ENCODE measurements around the gene DLG4.
"Not testable (repeated sequence)": the region's sequence is repeated elsewhere in the genome, so short reads cannot be mapped to it uniquely, and the experiment has no call there.

DLG4 gene

DNA sequence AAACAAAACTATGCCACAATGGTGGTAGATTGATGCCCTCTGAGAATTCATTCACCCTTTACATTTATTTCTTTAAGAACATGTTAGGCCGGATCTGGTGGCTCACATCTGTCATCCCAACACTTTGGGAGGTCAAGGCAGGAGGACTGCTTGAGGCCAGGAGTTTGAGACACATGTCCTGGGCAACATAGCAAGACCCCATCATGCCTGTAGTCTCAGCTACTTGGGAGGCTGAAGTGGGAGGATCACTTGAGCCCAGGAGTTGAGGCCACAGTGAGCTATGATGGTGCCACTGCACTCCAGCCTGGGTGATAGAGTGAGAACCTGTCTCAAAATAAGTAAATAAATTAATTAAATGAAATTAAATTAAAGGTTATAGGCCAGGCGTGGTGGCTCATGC, 37.5 kb downstream of the DLG4 start:
- DNase-seq: not testable (repeated sequence)

DNA sequence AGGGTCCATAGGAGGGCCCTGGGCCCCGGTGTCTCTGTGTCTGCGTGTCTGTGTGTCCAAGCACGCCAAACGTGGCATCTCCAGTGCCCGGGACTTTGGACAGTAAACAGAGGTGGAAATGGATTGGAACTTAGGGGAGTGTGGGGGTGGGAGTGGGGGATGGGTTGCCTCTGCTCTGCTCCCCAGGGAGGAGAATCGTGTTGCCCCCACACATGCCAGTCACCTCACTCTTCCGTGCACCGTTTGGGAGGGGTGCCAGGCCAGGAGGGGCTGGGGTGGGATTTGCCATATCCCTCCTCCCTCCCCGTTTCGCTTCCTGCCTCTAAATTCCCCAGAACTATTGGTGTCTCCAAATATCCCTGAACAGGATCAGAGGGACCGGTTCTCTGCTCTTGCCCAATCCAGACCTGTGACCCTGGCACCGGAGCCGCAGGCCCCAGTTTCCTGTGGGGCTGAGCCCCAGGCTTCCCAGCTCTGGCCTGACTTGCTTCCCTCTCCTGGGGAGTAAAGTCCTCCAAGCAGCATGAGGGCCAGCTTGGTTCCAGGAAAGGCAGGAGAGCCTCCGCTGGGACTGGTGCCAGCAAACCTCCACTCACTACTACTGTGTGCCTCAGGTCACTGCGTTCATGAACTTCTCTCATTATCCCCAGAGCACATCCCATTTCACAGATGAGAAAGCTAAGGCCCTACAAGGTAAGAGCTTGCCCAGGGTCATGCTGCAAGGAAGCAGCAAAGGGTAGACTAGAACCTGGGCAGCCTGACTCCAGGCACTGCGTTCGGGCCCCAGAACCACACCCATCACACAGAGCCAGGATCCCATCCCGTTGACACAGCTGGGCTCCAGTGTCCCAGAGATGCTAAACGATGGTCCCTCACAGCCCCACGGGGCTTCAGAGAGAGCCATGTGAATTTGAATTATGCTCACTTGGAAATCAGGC, 40.0 kb downstream of the DLG4 start, which contains the start of gene ASGR1:
TSS of gene ASGR1 (minus strand) at position 54 of the 938 bp plus-strand sequence. CDS start 807 bp downstream, outside the sequence.
- DNase-seq: no peak

GRCh38 chr17:7178973-7179316, 40.7 kb downstream of the DLG4 start:
- no peak for DNase-seq

DNA sequence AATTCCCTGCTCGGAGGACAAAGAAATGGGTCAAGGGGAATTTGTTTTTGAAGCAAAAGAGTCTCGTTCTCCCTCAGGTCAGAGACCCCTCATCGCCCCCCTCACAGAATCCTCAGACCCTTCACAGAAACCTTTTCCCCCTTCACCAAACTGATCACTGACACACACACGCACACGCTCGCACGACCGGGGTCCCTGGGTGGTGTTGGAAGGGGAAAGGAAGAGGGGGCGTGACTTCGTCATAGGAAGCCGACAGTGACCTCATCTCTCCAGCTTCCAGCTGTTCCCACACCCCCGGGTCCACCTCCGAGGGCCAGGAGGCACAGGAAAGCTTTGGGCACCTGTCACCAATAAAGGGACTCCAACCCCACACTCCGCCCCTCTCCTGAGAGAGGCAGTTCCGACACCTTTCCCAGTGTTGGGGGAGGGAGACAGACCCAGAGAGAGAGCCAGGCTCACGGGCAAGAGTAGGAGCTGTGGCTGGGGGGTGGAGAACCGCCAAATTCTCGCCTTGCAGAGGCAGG, 41.6 kb downstream of the DLG4 start:
- no peak for DNase-seq

GRCh38 chr17:7177191-7177953, 42.3 kb downstream of the DLG4 start:
- DNase-seq: peak; percentile 56 to 60

DNA sequence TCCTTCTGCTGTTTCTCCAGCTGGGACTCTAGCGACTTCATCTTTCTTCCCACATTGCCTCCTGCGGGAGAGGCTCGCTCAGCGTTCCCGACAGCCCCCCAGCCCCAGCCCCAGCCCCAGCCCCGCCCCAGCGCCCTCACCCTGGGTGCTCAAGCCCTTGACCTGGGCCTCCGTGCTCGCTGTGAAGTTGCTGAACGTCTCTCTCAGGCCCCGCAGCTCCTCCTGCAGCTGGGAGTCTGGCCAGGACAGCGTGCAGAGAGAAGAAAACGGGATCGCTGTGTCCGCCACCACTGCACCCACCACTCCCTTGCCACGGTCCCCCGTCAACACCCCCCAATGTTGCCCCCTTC, 42.8 kb downstream of the DLG4 start:
- DNase-seq: no peak

GRCh38 chr17:7176107-7176840, 43.4 kb downstream of the DLG4 start:
- no peak for DNase-seq

- no peak for DNase-seq
These were observed 44.3 kb downstream of the DLG4 start for GRCh38 chr17:7175330-7175733.

DNA sequence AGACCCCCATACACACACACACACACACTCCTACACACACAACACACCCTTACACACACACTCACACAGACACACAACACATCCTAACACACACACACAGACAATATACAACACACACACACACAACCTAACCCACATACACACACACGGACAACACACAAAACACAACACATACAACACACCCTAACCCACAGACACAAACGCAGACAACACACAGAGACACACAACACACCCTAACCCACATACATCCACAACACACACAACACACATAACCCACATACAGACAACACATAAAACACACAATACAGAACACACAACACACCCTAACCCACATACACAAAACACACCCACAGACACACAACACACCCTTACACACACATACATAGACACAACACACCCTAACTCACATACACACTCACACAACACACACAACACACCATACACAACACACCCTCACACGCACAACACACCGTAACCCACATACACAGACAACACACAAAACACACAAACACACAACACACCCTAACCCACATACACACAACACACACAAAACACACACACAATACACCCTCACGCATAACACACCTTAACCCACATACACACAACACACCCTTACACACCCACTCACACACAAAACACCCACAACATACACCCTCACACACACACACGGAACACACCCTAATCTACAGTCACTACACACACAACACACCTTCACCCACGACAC, 44.9 kb downstream of the DLG4 start:
- no peak for DNase-seq

- peak; percentile 19 to 29 for DNase-seq
These were observed 45.7 kb downstream of the DLG4 start for GRCh38 chr17:7173687-7174602.

DNA sequence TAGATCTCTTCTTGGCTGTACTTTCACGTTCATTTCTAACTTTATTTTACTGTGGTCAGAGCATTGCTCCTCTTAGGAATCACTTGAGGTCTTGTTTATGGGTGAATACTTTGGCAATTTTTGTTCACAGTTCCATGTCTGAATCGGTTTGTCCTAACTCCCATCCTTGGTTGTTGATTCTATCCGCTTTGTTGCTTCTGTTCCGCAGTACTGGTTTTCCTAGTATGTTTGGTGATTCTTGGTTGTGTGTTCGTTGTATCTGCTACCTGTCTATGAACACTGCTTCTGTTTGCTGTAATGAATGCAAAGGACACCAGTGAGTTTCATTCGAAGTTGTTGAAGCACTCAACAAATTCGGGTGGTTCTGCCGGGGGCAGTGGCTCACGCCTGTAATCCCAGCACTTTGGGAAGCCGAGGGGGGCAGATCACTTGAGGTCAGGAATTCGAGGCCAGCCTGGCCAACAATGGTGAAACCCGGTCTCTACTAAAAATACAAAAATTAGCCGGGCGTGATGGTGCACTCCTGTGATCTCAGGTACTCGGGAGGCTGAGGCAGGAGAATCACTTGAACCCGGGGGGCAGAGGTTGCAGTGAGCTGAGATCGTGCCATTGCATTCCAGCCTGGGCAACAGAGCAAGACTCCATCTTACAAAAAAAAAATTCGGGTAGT, 47.0 kb downstream of the DLG4 start:
- not testable (repeated sequence) for DNase-seq

DNA sequence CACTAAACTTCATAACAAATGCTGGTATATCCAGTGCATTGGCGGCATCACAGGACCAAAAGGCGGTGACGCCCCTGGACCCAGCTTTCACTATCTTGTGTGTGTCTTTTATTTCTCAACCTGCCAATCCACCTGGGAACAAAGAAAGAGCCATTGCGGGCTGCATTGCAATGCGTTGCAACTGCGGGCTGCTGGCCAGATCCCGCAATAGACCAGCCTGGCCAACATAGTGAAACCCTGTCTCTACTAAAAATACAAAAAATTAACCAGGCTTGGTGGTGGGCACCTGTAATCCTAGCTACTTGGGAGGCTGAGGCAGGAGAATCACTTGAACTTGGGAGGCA, 50.1 kb downstream of the DLG4 start:
- DNase-seq: not testable (repeated sequence)

DNA sequence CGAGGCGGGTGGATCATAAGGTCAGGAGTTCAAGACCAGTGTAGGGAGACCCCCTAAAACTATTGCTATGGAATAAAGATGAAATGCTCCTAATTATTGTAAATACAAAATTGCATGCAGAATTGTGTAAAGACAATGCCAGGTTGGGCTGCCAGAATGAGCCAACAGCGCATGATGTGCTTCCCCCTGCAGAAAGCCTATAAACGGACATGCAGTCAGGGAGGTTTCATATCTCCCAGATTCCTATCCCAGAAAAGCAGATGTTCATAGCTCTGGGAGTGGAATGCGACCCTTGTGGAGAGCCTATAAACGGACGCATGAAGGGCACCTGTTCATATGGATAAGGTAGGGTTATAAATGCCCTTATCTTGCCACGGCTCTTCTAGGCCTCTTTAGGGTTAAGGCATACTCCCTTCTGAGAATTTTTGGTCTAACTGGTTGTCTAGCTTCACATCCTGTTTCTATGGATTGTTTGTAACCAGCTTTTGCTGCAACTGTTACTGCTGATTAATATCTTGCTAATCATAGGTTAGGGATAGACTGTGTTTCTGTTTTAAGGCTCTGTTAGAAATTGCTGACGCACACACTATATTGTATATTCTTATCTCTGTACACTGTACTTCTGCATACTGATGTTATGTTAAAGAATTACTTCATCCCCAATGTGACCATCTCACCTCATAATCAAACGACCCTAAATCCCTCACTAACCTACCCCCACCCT, 50.6 kb downstream of the DLG4 start:
- not testable (repeated sequence) for DNase-seq

- no peak for DNase-seq
These were observed 51.8 kb downstream of the DLG4 start for GRCh38 chr17:7167832-7168231.

GRCh38 chr17:7166873-7167272, 52.8 kb downstream of the DLG4 start:
- DNase-seq: no peak

DNA sequence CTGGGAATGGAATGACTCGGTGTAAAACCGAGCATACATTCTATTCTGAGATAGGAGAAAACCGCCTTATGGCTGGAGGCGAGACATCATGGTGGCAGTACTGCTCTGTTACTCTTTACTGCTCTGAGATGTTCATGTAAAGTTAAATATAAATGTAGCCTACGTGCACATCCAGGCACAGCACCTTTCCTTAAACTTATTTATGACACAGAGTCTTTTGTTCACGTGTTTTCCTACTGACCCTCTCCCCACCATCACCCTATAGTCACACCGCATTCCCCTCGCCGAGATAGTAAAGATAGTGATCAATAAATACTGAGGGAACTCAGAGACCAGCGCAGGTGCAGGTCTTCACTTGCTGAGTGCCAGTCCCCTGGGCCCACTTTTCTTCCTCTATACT, 60.1 kb downstream of the DLG4 start:
- not testable (repeated sequence) for DNase-seq

DNA sequence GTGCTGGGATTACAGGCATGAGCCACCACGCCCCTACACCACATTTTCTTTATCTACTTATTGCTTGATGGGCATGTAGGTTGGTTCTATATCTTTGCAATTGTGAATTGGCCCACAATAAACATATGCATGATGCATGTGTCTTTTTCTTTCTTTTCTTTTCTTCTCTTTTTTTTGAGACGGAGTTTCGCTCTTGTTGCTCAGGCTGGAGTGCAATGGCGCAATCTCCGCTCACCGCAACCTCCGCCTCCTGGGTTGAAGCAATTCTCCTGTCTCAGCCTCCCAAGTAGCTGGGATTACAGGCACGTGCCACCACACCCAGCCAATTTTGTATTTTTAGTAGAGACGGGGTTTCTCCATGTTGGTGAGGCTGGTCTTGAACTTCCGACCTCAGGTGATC, 61.2 kb downstream of the DLG4 start:
- not testable (repeated sequence) for DNase-seq

DNA sequence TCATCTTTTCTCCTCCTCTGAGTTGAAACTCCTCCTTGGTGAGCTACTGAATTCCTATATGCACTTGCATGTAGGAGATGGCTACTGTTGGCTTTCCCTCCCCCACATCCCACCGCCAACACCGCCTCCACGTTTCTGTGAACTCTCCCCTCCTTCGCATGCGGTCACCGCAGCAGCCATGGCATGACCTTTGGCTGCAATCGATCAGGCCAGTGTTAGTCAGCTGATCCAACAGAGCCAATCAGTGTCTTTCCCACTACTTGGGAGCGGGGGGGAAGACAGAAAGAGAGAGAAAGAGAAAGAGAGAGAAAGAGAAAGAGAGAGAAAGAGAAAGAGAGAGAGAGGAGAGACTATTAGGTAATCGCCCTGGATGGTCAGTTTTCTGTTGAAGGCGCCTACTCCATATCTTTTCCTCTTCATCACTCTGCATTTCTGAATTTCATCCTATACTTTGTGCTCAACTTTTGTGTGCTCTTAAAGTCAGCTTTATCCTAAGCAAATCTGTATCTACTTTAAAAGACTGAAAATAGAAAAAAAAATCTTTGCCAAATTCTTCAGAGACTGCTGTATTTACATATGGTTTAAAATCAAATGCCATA, 63.2 kb downstream of the DLG4 start:
- no peak for DNase-seq

- DNase-seq: no peak
These were observed 71.9 kb downstream of the DLG4 start for GRCh38 chr17:7147772-7148171.

GRCh38 chr17:7146115-7146514, 73.5 kb downstream of the DLG4 start:
- no peak for DNase-seq

Measured in stimulated activated CD4-positive, alpha-beta T cell treated with anti-CD3 and anti-CD28 coated beads, Interleukin-4, amount 100 ng/mL, for 4 hours (primary cell).